Right cardiac atrium (tissue), 5 donors: Measurements from ENCODE around the gene ADAT3. TPM values are rescaled to one million over a fixed set of nuclear protein-coding genes. Genes with fewer than 3 reads are reported as not detected.

Experiments
- ATAC-seq, 2 donors: fragments of 200-7000 bp; cut with Tn5 transposase; one replicate each; pipeline versions ENCODE4 v1.8.0 to v1.9.1; 2020; ENCODE audit warnings: moderate library complexity in 2 of 2, mild to moderate bottlenecking in 1 of 2
- DNase-seq, 3 donors: peaks; one replicate each; pipeline ENCODE4 v3.0.0-alpha.2; 2020
- H3K27ac ChIP-seq: one replicate; pipeline ENCODE4 v1.5.1; 2013; ENCODE audit warnings: mild to moderate bottlenecking, low read length, control low read depth, moderate library complexity
- H3K27me3 ChIP-seq: one replicate; pipeline ENCODE4 v1.6.1; 2013; ENCODE audit not compliant: control insufficient read depth, insufficient read depth
- H3K4me1 ChIP-seq: one replicate; pipeline ENCODE4 v1.6.1; 2013; ENCODE audit warnings: low read length; ENCODE audit not compliant: control insufficient read depth, insufficient read depth
- H3K4me3 ChIP-seq: one replicate; pipeline ENCODE4 v1.5.1; 2013; ENCODE audit warnings: low read length, control low read depth
- H3K9me3 ChIP-seq: one replicate; pipeline ENCODE4 v1.6.1; 2013; ENCODE audit warnings: low read length; ENCODE audit not compliant: control insufficient read depth
- WGBS: extraction: QIAGEN DNeasy Blood & Tissue Kit; methylation state at CpG from one replicate; pipeline ENCODE4 v1.1.7; 2013; 5-methylcytosine and 5-hydroxymethylcytosine counted together
- intact Hi-C, 4 donors: fragments of 100-400 bp; cut with DNase I; formaldehyde crosslinking; loops; one replicate each; pipeline versions ENCODE4 v1.11.0 to v1.14.0; 2022 to 2023
- polyA plus RNA-seq: library from polyadenylated mRNA; stranded (reverse); fragments of 200-250 nt; gene quantifications from one replicate; pipeline ENCODE4 v1.2.3, GENCODE V29; 2013
- total RNA-seq, 4 donors: library from RNA; stranded (reverse); fragmentation: NEBNext Ultra II Directional; extraction: Animal tissue kit (Norgen Biotek cat#: 25700); gene quantifications; one replicate each; pipeline ENCODE4 v1.2.1, GENCODE V29; 2021
- donor health status: healthy with polysubstance abuse.
- donor health status: DM: no; HTN: yes; CAD: no.
- donor health status: DM: no; HTN: no; CAD: no.
- donor health status: DM: no; HTN: yes; CAD: no; lungs with severe emphysema.
- donor health status: DM: yes; HTN: yes; CAD: no.

The ADAT3 gene
- total and polyA plus RNA-seq, 5 donors = 1.2 to 2.7 (median 1.8) TPM

DNA sequence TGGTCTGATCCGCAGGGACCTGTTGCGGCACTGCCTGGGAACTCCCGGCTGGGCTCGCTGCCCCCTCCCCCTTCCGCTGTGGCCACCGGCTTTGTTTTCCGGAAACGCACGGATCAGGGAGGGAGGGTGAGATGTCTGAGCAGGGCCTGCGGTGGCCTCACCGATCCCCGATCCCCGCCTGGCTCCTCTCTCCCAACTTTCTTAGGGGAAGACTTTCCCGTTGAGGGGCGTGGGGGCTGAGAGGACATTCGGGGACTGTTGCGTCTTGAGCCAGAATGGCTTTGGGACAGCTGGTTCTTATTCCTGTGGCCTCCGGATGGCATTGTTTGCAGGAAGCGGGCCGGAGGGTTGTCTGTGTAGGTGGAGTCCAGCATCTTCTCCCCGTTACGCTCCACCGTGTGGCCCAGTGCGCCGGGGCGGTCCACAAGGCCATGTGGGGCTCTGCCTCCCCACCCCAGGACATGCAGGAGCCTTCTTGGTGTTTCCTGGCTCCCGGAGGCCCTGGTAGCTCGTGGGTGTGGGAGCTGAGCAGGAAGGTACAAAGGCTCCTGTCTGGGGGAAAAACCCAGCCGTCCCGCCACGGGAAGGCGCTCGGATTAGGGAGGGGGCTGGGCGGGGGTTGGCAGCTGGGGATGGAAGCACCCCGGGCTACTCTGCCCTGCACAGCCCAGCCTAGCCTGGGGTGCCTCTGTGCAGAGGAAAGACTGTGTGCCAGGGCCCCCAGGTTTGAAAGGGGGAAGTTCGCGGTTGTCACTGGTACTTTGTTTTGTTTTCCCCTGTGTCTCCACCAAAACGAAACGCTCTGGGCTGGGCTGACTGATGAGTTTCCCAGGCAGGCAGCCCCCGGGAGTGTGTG, 37.1 kb downstream of the ADAT3 start:
- Histone ChIP-seq H3K27me3 (no peaks in the 10 kb centered on the region), H3K27ac (peak overlapping the region; percentile 42), H3K4me1 (peaks cover 8% of the 10 kb centered on the region), H3K9me3 (no peaks in the 10 kb centered on the region), H3K4me3 (peak overlapping the region; percentile 92)
- DNase-seq (peak; percentile 76 to 85 (median 84)), ATAC-seq (peak; percentile 28 to 41)
- intact Hi-C loops = no loop called here
- WGBS = 3% methylated on average over 40 of the region's 40 CpGs

DNA sequence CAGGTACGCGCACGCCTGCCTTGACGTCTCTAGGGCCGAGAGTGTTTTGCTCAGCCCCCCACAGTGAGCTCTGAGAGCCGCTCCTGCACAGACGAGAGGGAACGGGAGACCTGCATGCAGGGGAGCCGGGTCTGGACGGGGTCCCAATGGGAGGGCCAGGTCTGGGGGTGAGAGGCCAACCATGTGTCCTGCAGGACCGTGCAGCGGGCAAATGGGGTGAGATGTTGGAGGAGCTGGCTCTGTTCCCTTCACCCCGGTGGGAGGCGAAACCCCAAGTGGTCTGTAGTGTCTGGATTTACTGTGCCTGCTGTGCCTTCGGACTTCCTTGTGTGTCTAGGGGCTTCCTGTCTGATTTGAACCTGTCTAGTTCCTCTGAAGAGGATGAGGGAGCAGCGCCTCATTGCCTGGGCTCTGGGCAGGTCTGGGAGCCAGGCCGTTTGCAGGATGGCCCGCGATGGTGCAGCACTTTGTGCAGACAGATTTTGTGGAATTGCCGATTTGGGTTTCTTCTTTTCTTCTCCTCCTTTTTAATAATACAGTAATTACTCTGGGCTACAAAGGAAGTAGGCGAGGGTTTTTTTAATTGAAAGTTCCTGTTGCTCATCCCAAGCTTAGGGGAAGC, 37.8 kb downstream of the ADAT3 start:
- Histone ChIP-seq H3K27me3 (no peaks in the 10 kb centered on the region), H3K4me1 (peaks cover 8% of the 10 kb centered on the region), H3K4me3 (peak overlapping the region; percentile 92), H3K27ac (peak overlapping the region; percentile 25), H3K9me3 (no peaks in the 10 kb centered on the region)
- no peak for DNase-seq
- intact Hi-C loops = no loop called here
- 31% methylated on average over 21 of the region's 21 CpGs for WGBS
- no peak for ATAC-seq

DNA sequence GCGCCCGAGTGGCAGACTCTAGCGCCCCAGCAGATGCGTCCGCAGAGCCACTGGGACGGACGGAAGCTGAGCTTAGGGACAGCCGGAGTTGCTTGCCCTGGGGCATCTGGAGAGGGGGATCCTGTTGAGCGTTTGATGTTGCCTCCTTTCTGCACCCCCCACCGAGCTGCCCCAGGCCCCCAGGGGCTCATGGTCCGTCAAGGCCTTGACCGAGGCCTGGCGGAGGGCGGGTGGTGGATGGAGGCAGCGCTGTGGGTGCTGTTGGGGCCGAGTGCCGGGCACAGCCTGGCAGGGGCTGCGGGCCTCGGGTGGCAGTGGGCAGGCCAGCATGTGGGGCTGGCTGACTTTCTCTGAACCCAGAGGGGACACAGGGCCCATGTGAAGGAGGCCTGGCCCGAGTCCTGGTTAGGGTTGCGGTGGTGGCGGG, 38.5 kb downstream of the ADAT3 start:
- peaks cover 8% of the 10 kb centered on the region for H3K4me1 ChIP-seq
- H3K27ac ChIP-seq = no peak overlapping the region
- H3K9me3 ChIP-seq = no peaks in the 10 kb centered on the region
- WGBS = 90% methylated on average over 22 of the region's 22 CpGs
- intact Hi-C loops = no loop called here
- DNase-seq = no peak
- no peak for ATAC-seq
- no peaks in the 10 kb centered on the region for H3K27me3 ChIP-seq
- no peak overlapping the region for H3K4me3 ChIP-seq

DNA sequence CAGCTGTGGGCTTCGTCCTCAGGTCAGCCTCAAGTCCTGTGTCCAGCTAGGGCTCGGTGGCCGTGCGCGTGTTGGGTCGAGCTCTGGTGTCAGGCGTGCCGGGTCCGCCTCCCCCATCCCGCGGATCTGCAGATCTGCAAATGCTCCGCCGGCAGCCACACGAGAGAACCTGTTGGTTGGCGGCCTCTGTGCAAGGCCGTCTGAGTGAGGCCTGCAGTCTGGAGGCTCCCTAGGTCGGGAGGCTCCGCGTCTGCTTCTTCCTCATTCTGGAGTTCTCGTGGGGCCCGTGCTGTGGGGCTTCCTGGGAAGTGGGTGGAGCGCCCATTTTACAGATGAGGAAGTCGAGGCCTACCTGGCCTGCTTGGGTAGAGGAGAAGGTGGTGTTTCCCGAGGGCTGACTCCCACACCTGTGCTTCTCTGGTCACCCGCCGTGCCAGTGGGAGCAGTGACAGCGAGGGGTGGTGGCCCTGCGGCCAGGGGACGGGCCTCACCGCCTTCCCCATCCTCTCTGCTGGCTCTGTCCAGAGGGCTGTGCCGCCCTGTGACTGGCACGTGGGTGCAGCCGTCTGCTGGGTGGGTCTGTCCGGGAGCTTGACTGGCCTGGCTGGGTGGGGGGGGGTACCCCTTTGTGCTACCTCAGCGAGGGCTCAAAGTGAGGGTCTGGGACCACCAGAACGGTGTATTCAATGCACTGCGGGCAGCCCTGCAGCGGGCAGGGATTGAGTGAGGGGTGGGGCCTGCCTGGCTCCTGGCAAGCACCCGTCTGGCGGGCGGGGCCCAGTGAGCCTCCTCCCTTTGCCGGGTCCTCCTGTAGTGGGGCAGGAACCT, 39.1 kb downstream of the ADAT3 start:
- peaks cover 8% of the 10 kb centered on the region for H3K4me1 ChIP-seq
- H3K27ac ChIP-seq = no peak overlapping the region
- no peak overlapping the region for H3K4me3 ChIP-seq
- no peaks in the 10 kb centered on the region for H3K27me3 ChIP-seq
- WGBS = 88% methylated on average over 42 of the region's 42 CpGs
- H3K9me3 ChIP-seq = no peaks in the 10 kb centered on the region
- DNase-seq = no peak
- intact Hi-C loops = no loop called here
- no peak for ATAC-seq

DNA sequence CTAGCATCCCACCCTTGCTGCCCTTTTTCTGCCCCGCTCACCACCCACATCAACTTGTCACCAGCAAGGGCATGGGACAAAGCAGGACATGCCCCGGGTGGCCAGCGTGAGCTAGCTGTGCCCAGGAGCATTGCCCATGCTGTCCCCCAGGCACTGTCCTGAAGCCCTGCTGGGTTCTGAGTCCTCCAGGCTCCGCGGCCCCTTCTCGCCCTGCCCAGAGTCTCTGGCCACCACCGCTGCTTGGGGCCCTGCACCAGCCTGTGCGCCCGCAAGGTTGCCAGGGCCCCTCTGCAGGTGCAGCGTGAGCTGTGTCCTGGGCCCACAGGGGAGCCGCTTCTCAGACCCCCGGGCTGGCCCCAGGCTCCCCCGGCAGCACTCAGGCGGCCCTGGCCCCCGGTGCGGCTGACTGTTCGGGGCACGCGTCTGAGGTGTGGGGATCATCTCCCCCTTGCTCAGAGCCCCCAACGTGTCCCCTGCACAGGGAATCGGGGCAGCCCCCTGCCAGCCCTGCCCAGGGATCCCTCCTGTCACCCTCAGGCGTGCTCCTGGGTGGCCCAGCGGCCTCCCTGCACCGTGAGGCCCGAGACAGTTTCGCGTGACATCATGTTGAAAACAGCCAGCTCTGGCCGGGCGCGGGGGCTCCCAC, 39.8 kb downstream of the ADAT3 start:
- DNase-seq (no peak), ATAC-seq (no peak)
- Histone ChIP-seq H3K27me3 (no peaks in the 10 kb centered on the region), H3K4me3 (no peak overlapping the region), H3K9me3 (no peaks in the 10 kb centered on the region), H3K4me1 (peaks cover 4% of the 10 kb centered on the region), H3K27ac (no peak overlapping the region)
- intact Hi-C loops = no loop called here
- 89% methylated on average over 30 of the region's 30 CpGs for WGBS

DNA sequence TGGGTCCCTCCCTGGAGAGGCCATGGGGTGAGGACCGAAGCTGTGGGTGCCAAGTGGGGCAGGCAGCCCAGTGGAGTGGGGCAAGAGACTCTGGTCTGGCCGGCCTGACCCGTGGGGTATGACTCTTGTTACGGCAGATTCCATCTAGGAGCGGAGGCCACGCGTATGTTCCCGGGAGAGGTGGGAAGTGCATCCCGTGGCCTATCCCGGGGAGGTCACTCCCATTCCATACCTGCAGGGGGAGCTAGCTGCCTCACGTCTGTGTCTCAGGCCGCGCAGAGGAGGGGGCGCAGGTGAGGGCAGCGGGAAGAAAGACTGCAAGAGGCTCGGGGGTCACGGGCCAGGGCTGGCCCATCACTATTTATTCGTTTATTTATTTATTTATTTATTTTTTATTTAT, 40.7 kb downstream of the ADAT3 start:
- 65% methylated on average over 18 of the region's 18 CpGs for WGBS
- Histone ChIP-seq H3K27ac (no peak overlapping the region), H3K4me1 (peaks cover 4% of the 10 kb centered on the region), H3K9me3 (no peaks in the 10 kb centered on the region), H3K4me3 (no peak overlapping the region), H3K27me3 (no peaks in the 10 kb centered on the region)
- DNase-seq (peak in 2 of 3 donors; percentile 44 to 75), ATAC-seq (no peak)
- intact Hi-C loops = no loop called here

DNA sequence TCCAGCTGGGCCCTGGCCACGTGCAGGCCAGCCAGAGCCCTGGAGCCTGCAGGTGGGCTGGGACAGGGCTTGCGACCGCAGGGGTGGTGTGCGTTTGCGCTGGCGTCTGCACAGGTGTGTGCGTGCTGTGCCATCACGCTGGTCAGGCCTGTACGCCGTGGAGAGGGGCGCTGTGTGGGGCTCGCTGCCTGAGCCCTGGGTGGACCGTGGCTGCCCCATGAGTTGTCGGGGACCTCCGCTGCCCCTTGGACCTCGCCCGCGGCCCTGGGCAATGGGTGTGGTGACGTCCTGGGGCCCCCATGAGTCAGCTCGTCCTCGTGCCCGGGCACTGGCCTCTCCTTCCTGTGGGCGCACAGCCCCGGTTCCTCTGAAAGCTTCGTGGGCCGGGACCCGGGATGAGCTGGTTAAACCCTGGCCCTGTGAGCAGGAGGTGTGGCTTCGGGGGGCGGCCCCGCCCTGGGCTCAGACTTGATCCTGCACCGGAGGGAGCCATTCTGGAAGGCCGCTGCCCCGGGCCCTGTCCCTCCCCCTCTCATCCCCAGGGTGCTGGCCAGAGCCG, 42.5 kb downstream of the ADAT3 start:
- no peaks in the 10 kb centered on the region for H3K9me3 ChIP-seq
- H3K4me3 ChIP-seq = no peak overlapping the region
- DNase-seq = peak in 2 of 3 donors; percentile 18 to 38
- no peaks in the 10 kb centered on the region for H3K27me3 ChIP-seq
- H3K27ac ChIP-seq = no peak overlapping the region
- intact Hi-C loops = no loop called here
- WGBS = 85% methylated on average over 34 of the region's 34 CpGs
- peak in 1 of 2 donors; percentile 4 for ATAC-seq
- peaks cover 4% of the 10 kb centered on the region for H3K4me1 ChIP-seq

DNA sequence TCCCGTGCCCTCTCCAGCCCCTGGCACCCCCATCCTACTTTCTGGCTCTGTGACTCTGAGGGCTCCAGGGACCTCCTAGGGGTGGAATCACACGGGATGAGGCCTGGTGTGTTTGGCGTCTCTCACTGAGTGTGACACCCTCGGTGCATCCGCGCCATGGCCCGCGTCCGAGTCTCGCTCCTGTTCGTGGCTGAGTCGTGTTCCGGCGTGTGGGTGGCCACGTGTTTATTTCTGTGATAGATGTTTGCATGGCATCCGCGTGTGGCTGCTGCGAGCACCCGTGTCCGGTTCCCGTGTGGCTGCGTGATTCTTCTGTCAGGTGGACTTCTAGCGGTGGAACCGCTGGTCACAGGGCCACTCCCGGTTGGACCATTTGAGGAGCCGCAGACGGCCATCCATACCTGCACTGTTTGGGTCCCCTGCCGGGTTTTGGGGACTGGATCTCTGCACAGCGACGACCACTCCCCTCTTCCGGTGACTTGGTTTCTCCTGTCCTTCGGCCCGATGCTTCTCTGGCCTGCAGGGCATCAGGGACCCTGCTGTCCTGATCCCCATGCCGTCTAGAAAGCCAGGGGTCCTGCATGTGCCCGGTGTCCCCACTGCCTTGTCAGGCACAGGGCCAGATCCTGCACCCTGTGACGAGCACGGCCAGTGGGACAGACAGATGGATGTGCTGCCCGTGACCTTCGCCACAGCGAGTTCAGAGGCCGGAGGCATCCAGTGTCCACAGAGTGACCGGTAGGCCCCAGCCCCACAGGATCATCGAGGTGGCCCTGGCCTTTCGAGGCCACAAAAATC, 44.3 kb downstream of the ADAT3 start:
- intact Hi-C loops = no loop called here
- Histone ChIP-seq H3K27ac (no peak overlapping the region), H3K4me1 (no peaks in the 10 kb centered on the region), H3K9me3 (no peaks in the 10 kb centered on the region), H3K27me3 (no peaks in the 10 kb centered on the region), H3K4me3 (no peak overlapping the region)
- no peak for ATAC-seq
- WGBS = 95% methylated on average over 44 of the region's 44 CpGs
- DNase-seq = peak in 1 of 3 donors; percentile 49

DNA sequence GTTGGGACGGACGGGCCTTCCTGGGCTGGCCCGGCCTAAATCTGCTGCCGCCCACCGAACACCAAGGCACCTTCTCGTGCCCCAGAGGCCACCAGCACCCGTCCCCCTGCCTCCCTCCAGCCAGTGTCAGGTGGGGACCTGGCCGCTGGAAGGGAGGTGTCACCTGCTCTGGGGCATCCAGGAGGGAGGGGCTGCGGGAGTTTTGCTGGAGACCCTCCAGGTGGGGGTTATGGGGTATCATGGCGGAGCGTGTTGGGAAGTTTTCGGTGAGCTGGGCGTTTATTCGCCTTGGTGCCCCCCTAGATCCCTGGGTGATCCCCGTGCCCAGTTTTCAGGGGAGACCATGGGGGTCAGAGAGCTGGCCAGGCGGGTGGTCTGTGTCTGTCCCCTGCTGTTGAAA, 45.4 kb downstream of the ADAT3 start:
- no peaks in the 10 kb centered on the region for H3K9me3 ChIP-seq
- no peak overlapping the region for H3K4me3 ChIP-seq
- intact Hi-C loops = no loop called here
- ATAC-seq (no peak), DNase-seq (peak in 1 of 3 donors; percentile 32)
- H3K4me1 ChIP-seq = no peaks in the 10 kb centered on the region
- H3K27ac ChIP-seq = no peak overlapping the region
- no peaks in the 10 kb centered on the region for H3K27me3 ChIP-seq
- WGBS = 98% methylated on average over 16 of the region's 16 CpGs

DNA sequence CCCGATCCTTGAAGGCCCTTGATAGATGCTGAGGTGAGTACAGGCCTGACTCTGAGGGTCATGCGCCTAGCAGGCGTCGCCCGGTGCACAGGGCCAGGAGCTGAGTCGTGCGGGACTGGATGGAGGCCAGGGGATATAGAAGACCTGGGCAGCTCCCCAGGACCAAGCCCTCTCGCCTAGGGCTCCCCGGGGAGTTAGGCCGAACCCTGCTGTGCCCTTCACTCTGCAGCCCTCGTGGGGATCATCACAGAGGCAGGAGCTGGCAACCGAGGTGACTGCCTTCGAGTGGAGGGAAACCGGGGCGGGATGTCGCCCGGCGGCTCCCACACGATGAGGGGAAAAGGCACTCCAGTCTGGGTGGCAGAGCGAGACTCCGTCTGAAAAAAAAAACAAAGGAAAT, 47.4 kb downstream of the ADAT3 start:
- DNase-seq = peak in 1 of 3 donors; percentile 48
- H3K4me1 ChIP-seq = no peaks in the 10 kb centered on the region
- H3K27me3 ChIP-seq = no peaks in the 10 kb centered on the region
- intact Hi-C loops = no loop called here
- no peak overlapping the region for H3K4me3 ChIP-seq
- H3K27ac ChIP-seq = no peak overlapping the region
- no peak for ATAC-seq
- H3K9me3 ChIP-seq = no peaks in the 10 kb centered on the region
- 78% methylated on average over 21 of the region's 21 CpGs for WGBS
